Limb (tissue), 2 donors: ENCODE measurements around the gene ERC1.
"Not testable (repeated sequence)": the region's sequence is repeated elsewhere in the genome, so short reads cannot be mapped to it uniquely, and the experiment has no call there.

ENCODE experiments used
- DNase-seq, 2 donors: peaks; one replicate each; pipeline ENCODE4 v3.0.0-alpha.2; 2016; ENCODE audit errors: extremely low spot score in 2 of 2

Gene ERC1

DNA sequence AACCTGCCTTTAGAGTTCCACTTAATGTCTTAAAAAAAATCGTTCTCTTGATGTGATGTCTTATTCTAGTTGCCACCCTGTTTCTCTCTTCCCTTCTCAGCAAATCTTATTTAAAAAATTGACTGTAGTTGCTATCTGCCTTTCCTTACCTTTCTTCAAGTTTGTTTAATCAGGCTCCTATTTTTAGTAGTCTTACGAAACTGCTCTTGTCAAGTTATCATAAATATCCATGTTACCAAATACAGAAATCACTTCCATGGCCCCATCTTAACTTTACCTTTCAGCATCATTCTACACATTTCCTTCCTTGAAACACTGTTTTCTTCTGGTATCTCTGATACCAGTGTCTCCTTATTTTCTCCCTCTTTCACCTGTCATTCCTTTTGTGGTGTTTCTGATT lies 227.3 kb downstream of the ERC1 start:
- DNase-seq = no peak

DNA sequence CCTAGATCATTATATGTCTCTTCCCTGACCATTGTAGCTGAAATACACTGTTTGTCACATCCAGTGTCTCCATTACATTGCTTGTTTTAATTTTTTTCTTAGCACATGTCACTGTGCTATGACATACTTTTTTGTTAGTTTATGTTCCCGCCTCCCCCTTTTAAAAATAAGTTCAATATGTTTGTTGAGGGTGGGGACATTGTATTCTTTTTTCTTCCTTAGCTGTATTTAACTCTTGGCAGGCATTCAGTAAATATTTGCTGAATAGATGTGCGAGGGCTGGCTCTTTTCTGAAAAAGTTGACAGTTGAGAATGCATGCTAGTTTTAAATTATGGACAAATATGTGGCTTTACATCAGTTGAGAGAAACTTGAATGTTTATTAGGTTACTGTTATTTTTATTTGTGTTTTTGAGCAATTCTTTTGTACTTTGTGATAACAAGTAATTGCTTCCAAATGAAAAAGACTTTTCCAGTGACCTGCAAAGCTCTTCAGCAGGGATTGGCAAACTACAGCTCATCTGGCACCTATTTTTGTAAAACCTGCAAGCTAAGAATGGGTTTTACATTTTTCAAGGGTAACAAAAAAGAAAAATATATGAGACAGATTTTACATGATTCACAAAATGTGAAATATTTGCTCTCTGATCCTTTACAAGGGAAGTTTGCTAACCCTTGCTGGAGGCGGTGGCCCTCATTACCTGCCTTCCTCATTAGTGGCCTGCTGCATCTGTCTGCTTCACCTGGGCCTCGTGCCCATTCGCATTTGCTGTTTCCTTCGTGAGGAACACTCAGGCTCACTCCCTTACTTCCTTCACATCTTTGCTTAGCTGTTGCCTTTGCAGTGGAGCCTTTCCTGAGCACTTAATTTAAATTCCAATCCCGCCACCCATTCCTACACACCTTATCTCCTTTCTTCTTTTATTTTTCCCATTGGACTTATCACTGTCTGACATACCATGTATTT lies 229.4 kb downstream of the ERC1 start:
- DNase-seq = no peak

DNA sequence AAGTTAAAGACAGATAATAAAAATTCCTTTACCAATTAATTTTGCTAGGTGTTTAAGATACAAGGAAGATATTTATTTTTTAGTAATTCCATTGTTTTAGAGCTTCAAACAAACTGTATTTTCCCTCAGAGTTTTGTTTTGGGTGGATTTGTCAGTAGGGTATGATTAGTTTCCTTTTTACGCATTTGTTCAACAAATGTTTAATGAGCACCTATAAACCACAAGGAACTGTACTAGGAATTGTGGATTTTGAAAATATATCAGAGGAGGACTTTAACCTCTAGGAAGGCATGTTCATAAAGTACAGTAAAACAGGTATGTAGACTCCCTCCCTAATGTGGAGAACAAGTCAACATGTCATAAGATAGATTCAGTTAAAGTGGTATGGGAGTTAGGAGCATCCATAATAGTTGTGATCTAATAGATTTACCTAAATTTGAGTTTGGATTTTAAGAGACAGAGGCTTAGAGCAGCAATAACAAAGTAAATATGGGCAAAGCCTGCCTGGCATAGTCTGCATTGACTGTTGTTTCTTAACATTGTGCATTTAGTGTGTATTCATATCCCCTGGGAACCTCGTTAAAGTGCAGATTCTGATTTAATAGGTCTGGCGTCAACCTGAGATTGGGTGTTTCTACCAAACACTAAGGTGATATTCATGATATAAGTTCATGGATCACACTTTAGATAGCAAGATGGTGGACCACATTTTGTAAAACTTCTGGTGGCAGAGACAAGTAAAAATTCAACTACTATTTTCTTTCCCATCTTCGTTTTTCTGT lies 232.0 kb downstream of the ERC1 start:
- DNase-seq = no peak

DNA sequence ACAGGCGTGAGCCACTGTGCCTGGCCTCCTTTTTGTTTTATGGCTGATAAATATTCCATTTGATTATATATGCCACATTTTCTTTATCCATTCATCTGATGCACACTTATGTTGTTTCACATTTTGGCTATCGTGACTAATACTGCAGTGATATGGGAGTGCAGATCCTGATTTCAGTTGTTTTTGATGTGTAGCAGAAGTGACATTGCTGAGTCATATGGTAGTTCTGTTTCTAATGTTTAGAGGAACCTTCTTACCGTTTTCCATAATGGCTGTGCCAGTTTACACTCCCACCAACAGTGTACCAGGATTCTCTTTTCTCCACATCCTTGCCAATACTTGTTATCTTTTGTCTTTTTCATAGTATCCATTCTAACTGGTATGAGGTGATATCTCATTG lies 235.9 kb downstream of the ERC1 start:
- no peak for DNase-seq

DNA sequence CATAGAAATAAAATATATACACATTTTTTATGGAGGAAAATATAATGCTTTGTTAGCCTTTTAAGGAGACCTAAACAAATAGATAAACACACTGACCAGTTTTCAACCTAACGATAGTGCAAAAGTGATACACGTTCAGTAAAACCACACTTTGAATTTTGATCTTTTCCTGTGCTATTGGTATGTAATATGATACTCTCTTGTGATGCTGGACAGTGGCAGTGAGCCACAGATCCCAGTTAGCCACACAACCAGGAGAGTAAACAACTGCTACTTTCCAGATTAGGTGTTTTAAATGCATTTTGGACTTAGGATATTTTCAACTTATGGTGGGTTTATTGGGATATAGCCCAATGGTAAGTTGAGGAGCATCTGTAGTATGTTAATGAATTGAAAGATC lies 243.1 kb downstream of the ERC1 start:
- no peak for DNase-seq

DNA sequence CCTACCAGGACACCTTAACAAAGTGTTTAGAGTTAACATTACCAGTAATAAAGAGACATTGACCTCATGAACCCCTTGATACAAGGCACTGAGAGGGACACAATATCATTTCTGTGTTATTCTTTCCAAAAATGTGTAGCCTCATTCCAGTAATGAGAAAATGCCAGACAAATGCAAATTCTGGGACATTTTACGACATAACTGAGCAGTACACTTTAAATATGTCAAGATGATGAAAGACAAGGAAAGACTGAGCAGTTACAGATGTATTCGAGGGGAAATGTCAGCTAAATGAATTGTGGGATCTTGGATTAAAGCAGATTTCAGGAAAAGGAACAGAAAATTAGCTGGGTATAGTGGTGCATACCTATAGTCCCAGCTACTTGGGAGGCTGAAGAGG lies 255.6 kb downstream of the ERC1 start:
- DNase-seq = no peak

DNA sequence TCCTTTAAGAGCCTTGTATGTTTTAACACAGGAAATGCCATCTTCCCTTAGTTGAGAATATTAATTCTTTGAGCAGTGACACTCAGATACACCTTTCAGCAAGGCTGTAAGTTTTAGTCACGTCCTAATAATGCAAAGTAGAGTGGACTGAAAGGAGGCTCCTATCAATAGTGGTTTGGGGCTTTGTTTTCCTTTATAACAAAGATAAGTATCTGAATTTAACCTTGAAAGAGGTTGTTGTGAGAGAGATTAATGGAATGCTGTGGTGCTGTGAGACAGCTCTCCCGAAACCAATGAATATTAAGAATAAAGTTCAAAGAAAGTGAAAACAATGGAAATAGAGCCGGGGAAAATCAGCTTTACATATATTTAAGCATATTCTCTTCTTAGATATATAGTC lies 259.6 kb downstream of the ERC1 start:
- no peak for DNase-seq

DNA sequence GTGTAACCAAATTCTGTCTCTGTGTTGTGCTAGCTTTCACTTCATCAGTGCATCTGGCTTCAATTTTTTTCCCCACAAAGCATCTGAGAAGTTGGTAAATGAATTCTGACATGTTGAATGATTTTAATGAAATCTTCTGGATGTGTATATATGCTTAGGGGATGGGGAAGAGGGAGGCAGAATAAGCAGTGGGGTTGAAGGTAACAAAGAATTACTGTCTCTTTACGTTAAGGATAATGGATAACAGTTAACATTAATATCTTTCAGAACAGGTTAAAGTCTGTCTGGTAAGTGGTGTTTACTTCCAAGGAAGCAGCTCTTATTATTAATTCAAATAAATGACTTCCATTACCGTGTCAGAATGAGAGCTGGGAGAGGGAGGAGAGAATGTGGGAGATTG lies 261.7 kb downstream of the ERC1 start:
- no peak for DNase-seq

DNA sequence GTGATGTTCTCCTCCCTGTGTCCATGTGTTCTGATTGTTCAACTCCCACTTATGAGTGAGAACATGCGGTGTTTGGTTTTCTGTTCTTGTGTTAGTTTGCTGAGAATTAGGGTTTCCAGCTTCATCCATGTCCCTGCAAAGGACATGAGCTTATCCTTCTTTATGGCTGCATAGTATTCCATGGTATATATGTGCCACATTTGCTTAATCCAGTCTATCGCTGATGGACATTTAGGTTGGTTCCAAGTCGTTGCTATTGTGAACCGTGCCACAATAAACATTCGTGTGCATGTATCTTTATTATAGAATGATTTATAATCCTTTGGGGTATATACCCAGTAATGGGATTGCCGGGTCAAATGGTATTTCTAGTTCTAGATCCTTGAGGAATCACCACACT lies 264.1 kb downstream of the ERC1 start:
- DNase-seq = not testable (repeated sequence)

DNA sequence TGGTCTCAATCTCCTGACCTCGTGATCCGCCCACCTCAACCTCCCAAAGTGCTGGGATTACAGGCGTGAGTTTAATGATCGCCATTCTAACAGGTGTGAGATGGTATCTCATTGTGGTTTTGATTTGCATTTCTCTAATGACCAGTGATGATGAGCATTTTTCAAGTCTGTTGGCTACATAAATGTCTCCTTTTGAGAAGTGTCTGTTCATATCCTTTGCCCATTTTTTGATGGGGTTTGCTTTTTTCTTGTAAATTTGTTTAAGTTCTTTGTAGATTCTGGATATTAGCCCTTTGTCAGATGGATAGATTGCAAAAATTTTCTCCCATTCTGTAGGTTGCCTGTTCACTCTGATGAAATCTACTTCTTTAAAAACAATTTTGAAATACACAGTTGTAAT lies 264.8 kb downstream of the ERC1 start:
- not testable (repeated sequence) for DNase-seq

DNA sequence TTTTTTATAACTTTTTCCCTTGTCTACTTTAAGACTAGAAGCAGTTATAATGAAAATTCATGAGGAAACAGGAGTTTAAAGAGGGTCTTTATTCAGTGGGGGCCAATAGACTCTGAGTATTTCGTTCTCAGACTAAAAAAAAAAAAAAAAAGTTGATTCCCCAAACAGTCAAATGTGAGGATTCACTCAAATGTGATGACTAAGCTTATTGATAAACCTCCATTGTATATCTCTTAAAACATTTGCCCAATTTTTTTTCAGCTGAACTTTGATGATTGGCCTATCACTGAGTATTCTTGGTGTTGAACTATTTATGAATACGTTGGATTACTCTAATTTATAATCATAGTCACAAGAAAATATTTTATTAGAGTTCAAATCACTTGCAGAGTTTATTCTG lies 265.3 kb downstream of the ERC1 start:
- DNase-seq = no peak

DNA sequence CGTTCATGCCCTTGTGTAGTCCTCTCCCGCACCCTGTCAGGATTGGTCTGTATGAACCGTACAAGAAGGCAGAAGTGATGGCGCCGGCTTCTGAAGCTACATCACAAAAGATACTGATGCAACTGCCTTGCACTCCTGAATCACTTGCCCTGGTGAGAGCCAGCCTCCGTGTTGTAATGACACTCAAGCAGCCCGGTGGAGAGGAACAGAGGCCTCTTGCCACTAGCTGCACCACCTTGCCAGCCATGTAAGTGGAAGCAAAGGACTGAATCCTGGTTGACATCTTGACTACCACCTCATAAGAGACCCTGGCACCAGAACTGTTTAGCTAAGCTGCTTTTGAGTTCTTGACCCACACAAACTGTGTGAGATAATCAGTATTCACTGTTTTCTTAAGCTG lies 266.0 kb downstream of the ERC1 start:
- DNase-seq = no peak

DNA sequence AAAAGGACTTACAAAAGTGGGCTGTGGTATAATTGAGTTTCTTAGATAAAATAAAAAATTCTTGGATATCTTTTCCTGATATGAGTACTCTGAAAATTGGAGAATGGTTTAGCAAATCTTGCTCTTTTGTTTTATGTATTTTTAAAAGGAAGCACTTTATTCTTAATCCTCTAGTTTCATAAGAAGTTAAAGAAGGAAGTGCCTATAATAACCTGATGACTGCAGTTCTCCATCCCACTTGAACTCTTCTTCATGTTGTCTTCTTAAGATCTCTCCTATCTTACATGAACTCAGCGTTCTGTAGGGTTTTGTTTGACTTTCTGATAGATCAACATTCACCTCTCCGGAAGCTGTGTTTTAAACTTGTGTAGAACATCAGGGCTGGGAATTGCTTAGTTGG lies 271.0 kb downstream of the ERC1 start:
- no peak for DNase-seq

DNA sequence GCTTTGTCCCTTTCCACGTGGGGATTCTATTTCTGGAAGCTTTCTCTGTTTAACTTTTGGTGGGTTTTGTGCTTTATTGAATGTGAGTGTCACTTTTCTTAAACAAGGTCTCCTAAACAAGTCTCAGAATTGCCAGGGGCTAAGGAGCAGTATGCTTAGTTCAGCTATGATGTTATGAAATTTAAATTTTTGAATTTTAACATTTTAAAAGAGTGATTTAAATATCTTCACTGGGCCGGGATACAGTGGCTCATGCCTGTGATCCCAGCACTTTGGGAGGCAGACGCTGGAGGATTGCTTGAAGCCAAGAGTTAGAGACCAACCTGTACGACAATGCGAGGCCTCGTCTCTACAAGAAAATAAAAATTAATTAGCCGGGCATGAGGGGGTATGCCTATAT lies 276.2 kb downstream of the ERC1 start:
- DNase-seq = no peak

DNA sequence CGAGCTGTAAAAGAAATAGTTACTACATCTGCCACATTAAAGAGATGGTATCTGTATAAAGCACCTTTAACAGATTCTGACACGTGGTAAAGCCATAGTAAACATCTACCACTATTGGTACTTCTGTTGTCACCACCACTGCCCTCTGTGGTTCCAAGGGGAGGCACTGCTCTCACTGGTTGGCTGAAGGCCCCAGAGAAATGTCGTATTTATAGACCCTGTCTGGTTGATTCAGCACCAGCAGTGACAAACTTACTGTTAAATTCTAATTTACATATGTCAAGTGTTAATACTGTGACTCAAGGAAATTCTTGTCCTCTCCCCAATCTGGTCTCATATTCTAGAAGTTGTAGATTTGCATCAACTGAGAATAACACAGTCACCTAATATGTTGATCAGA lies 281.1 kb downstream of the ERC1 start:
- DNase-seq = no peak

DNA sequence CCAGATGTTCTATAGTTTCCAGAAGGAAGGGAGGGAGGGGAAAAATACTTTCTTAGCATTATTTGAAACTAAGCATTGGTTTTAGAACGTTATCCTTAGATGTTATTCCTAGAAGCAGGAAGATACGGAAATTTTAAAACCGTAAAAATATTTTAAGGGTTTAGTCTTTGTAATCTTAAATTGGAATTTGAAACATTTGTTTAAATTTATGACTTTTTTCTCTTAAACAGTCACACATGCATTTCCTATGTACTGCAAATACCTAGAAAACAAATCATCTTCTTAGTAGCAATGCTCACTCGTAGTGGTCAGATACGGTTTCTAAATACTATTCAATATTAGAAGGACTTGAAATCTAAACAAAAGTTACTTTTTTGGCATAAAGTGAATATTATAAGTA lies 282.0 kb downstream of the ERC1 start:
- no peak for DNase-seq

DNA sequence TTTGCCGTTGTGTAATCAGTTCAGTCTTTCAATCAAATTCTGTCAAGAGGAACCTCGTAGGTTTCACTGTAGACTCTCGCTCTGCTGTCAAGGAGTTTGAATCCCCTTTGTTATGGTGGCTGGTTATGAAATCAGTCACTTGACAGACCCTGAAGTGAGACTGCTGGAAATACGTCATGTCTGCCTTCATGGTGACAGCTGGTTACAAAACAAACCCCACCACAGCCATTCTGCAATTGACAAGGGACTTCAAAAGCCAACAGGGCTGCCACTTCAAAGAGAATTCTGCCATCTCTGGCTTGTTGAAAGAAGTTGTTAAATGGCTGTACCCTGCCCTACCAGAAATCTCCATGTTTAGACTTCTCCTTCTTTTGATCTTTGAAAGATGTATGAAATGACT lies 286.9 kb downstream of the ERC1 start:
- no peak for DNase-seq

DNA sequence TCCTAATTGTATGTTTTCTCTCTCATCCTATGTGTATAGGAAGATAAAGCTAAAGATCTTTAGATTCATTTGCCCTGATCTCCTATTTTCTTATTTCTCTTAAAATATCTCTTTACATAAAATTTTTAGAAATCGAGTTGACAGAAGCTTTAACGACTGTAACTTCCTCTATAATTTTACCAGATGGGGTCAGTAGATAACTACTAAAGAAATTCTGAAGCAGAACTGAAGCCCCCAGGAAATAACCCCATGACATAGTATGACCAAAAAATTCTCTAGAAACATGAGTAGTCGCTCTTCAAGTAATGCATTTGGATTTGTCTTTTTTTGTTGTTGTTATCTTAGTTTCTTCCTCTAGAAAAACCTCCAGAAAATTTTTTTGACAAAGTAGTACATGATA lies 288.0 kb downstream of the ERC1 start:
- no peak for DNase-seq

DNA sequence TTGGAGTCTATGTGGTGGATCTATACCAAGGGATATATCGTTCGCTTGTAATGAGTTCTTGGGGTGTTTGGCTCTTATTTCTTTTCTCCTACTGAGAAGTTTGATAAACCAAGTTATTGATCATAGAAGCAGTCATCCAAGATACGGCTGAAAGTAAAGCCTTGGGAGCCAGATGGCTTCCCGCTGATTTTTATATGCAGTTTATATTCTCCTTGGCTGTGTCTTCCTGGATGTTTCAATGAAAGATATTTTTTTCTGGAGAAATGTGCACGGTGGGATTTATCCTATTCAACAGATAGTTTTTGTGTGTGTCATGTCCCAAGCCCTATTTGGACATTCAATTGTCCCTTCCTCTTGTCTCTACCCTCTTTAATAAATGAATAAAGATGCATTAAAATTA lies 289.0 kb downstream of the ERC1 start:
- DNase-seq = no peak

DNA sequence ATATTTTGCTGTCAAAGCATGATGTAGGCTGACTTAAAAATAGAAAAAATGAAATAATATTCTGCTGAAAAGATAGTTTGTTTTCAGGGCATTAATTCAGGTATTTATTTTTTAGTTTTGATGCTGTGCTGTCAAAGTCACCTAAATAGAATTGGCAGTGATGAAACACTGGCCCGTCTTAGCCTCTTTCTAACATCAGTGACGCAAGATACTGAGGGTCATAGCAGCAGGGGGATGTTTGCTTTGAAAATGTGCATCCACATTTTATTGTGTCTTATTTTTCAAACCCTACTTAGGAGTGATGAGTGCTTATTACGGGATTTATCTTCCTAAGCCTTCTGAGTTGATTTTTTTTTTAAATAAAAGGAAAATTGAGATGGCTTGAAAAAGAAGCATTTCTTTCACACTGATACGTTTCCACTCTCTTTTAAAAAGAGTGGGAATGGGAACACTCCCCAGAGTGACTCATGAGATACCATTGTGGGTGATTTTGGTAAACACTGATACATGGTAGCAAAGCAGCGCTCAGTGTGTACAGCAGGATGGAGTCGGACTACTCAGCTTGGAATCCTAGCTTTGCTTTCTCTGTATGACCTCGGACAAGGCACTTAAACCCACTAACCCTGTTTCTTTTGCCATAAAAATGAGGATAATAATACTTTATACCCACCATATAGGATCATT lies 290.8 kb downstream of the ERC1 start:
- DNase-seq = no peak

DNA sequence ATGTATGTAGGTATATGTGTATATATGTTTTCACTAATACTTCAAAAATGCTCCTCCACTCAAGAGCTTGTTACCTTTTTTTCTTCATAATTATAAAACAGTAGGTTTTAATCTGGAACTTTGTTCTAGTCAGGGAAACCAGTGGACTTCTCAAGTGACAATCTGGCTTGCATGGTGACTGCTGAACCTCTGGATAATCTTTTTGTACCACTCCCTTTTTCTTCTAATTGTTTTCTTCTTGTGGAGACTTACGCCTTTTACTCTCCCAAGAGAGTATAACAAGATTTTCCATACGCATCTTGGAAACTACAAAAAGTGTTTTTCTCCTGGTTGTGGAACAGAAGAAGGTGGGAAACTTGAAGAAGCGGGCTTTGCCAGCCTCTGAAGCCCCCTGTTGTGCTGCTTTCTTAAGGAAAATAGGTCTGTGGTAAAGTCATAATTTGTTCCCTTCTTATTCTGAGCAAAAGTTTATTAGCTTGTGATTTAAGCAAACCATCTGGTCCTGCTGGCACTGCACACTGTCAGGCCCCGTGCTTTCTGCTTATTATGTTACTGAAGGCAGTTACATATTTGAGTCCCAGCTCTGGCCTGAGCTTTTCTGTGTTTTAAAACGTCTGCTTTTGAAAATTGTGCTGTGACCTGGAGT lies 291.8 kb downstream of the ERC1 start:
- DNase-seq = peak; percentile 50 to 64

DNA sequence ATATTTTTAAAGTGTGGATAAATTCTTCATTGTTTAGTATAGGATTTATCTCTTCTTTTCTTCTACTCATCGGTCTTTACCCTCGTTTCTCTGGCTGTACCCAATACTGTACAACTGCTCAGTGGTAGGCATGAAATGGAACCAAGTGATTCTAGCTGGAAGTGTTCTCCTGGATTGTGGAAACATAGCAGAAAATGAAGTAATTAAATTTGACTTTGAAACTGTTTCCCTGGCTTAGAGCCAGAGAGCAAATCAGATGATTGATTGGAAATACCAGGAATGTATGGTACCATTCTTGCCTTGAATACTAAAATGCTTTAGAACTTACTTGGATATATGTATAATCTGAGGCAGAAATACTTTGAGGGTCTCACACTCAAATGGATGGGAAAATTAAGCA lies 292.3 kb downstream of the ERC1 start:
- DNase-seq = no peak
